ENCODE measurements around the gene PDE4D. TPM values are rescaled to one million over a fixed set of nuclear protein-coding genes. Genes with fewer than 3 reads are reported as not detected.

Gene PDE4D
- total RNA-seq, 1 experiment from 2014 or later, result 32.5 TPM

GRCh38 chr5:59036274-59036961, 857.1 kb downstream of the PDE4D start:
- H3K27ac ChIP-seq, result peak overlapping the region; percentile 46
- H3K9me3 ChIP-seq (replicated peaks), result no peaks in the 10 kb centered on the region
- H3K36me3 ChIP-seq, result peaks cover 2% of the 10 kb centered on the region; the same call in 1 of the 2 replicates
- H3K27me3 ChIP-seq, result no peaks in the 10 kb centered on the region
- peak overlapping the region; percentile 76 for H3K4me3 ChIP-seq
- peaks cover 25% of the 10 kb centered on the region for H3K4me1 ChIP-seq
- peak; percentile 48 to 76 for DNase-seq

GRCh38 chr5:59035681-59036080, 857.8 kb downstream of the PDE4D start:
- Histone ChIP-seq H3K27ac (peak overlapping the region; percentile 46), H3K4me1 (peaks cover 25% of the 10 kb centered on the region), H3K4me3 (no peak overlapping the region), H3K9me3 (replicated peaks) (no peaks in the 10 kb centered on the region), H3K27me3 (no peaks in the 10 kb centered on the region), H3K36me3 (peaks cover 2% of the 10 kb centered on the region; the same call in 1 of the 2 replicates)
- no peak for DNase-seq

- Histone ChIP-seq H3K27ac (peak overlapping the region; percentile 13; the same call in 1 of the 2 replicates), H3K4me3 (no peak overlapping the region), H3K9me3 (replicated peaks) (peaks cover 2% of the 10 kb centered on the region; the same call in 1 of the 2 replicates), H3K27me3 (no peaks in the 10 kb centered on the region), H3K36me3 (peaks cover 6% of the 10 kb centered on the region), H3K4me1 (peaks cover 25% of the 10 kb centered on the region)
- peak; percentile 37 to 76 for DNase-seq
These were observed 858.9 kb downstream of the PDE4D start for GRCh38 chr5:59034498-59035186.

- H3K27ac ChIP-seq, result no peak overlapping the region
- no peaks in the 10 kb centered on the region for H3K27me3 ChIP-seq
- H3K4me1 ChIP-seq, result peaks cover 4% of the 10 kb centered on the region
- peaks cover 6% of the 10 kb centered on the region; the same call in 1 of the 2 replicates for H3K9me3 ChIP-seq (replicated peaks)
- DNase-seq, result no peak
- no peak overlapping the region for H3K4me3 ChIP-seq
- peaks cover 19% of the 10 kb centered on the region for H3K36me3 ChIP-seq
These were observed 866.2 kb downstream of the PDE4D start for GRCh38 chr5:59027145-59027907.

- no peaks in the 10 kb centered on the region for H3K27me3 ChIP-seq
- H3K4me3 ChIP-seq, result no peak overlapping the region
- peaks cover 19% of the 10 kb centered on the region for H3K36me3 ChIP-seq
- peaks cover 13% of the 10 kb centered on the region for H3K4me1 ChIP-seq
- no peak overlapping the region for H3K27ac ChIP-seq
- DNase-seq, result no peak
- peaks cover 6% of the 10 kb centered on the region; the same call in 1 of the 2 replicates for H3K9me3 ChIP-seq (replicated peaks)
These were observed 867.8 kb downstream of the PDE4D start for GRCh38 chr5:59025734-59026133.

GRCh38 chr5:59021837-59022514, 871.5 kb downstream of the PDE4D start:
- 0 out of 2 replicates have a peak, but pooled peaks cover 3% of the 10 kb centered on the region for H3K9me3 ChIP-seq (replicated peaks)
- H3K4me1 ChIP-seq, result peaks cover 13% of the 10 kb centered on the region
- H3K27me3 ChIP-seq, result no peaks in the 10 kb centered on the region
- peaks cover 4% of the 10 kb centered on the region for H3K36me3 ChIP-seq
- H3K4me3 ChIP-seq, result no peak overlapping the region
- H3K27ac ChIP-seq, result peak overlapping the region; percentile 11; the same call in 1 of the 2 replicates
- DNase-seq, result peak; percentile 55 to 68

GRCh38 chr5:59021286-59021673, 872.2 kb downstream of the PDE4D start:
- H3K9me3 ChIP-seq (replicated peaks), result 0 out of 2 replicates have a peak, but pooled peaks cover under 1% of the 10 kb centered on the region
- H3K4me3 ChIP-seq, result no peak overlapping the region
- H3K36me3 ChIP-seq, result peaks cover 4% of the 10 kb centered on the region
- no peak overlapping the region for H3K27ac ChIP-seq
- H3K27me3 ChIP-seq, result no peaks in the 10 kb centered on the region
- H3K4me1 ChIP-seq, result peaks cover 13% of the 10 kb centered on the region
- DNase-seq, result peak in 1 of 2 experiments; percentile 50

- H3K36me3 ChIP-seq, result peaks cover 4% of the 10 kb centered on the region; the same call in 1 of the 2 replicates
- H3K27me3 ChIP-seq, result no peaks in the 10 kb centered on the region
- H3K9me3 ChIP-seq (replicated peaks), result no peaks in the 10 kb centered on the region
- DNase-seq, result no peak
- H3K4me1 ChIP-seq, result peaks cover 13% of the 10 kb centered on the region
- H3K27ac ChIP-seq, result no peak overlapping the region
- H3K4me3 ChIP-seq, result no peak overlapping the region
These were observed 872.8 kb downstream of the PDE4D start for GRCh38 chr5:59020611-59021285.

- H3K4me1 ChIP-seq, result peaks cover 13% of the 10 kb centered on the region
- no peak overlapping the region for H3K27ac ChIP-seq
- no peak for DNase-seq
- H3K9me3 ChIP-seq (replicated peaks), result 0 out of 2 replicates have a peak, but pooled peaks cover 5% of the 10 kb centered on the region
- H3K27me3 ChIP-seq, result no peaks in the 10 kb centered on the region
- H3K4me3 ChIP-seq, result no peak overlapping the region
- peaks cover 2% of the 10 kb centered on the region; the same call in 1 of the 2 replicates for H3K36me3 ChIP-seq
These were observed 874.4 kb downstream of the PDE4D start for GRCh38 chr5:59019078-59019477.

- H3K36me3 ChIP-seq, result no peaks in the 10 kb centered on the region; the same call in 1 of the 2 replicates
- DNase-seq, result no peak
- H3K27me3 ChIP-seq, result no peaks in the 10 kb centered on the region
- H3K4me3 ChIP-seq, result no peak overlapping the region
- H3K4me1 ChIP-seq, result peaks cover 5% of the 10 kb centered on the region
- no peak overlapping the region for H3K27ac ChIP-seq
- H3K9me3 ChIP-seq (replicated peaks), result 0 out of 2 replicates have a peak, but pooled peaks cover 7% of the 10 kb centered on the region
These were observed 876.6 kb downstream of the PDE4D start for GRCh38 chr5:59016925-59017324.

GRCh38 chr5:59008816-59009473, 884.6 kb downstream of the PDE4D start:
- no peak for DNase-seq
- no peak overlapping the region for H3K4me3 ChIP-seq

GRCh38 chr5:59007460-59008063, 886.0 kb downstream of the PDE4D start:
- H3K4me1 ChIP-seq, result peaks cover 5% of the 10 kb centered on the region; the same call in 1 of the 2 replicates
- H3K4me3 ChIP-seq, result no peak overlapping the region
- H3K36me3 ChIP-seq, result no peaks in the 10 kb centered on the region
- peaks cover 7% of the 10 kb centered on the region; the same call in 1 of the 2 replicates for H3K9me3 ChIP-seq (replicated peaks)
- no peaks in the 10 kb centered on the region for H3K27me3 ChIP-seq
- no peak for DNase-seq
- H3K27ac ChIP-seq, result no peak overlapping the region

More at GRCh38 chr5:59008816-59009473, 884.6 kb downstream of the PDE4D start:
- H3K4me1 ChIP-seq, result no peaks in the 10 kb centered on the region
- H3K27me3 ChIP-seq, result no peaks in the 10 kb centered on the region
- peaks cover 7% of the 10 kb centered on the region; the same call in 1 of the 2 replicates for H3K9me3 ChIP-seq (replicated peaks)
- no peak overlapping the region for H3K27ac ChIP-seq
- H3K36me3 ChIP-seq, result no peaks in the 10 kb centered on the region

All from SJCRH30 (cell line).